Spleen (tissue), 7 donors: ENCODE data around the gene LAMC3.

Experiments
- CTCF ChIP-seq, 11 experiments: fragments of 200-600 bp in 7 of 11; fragments of 450-650 bp in 4 of 11; sonication (generic) in 4 of 11; IDR thresholded peaks in 8 of 11; conservative IDR thresholded peaks in 3 of 11; 1 replicate in 7 of 11; 2 replicates in 4 of 11; pipeline versions ENCODE4 v1.4.0 to v1.8.0; 2016 to 2021; ENCODE audit warnings: antibody characterized with exemption in 11 of 11, inconsistent platforms in 4 of 11, mild to moderate bottlenecking in 1 of 11
- POLR2A ChIP-seq, 3 donors: fragments of 450-650 bp; IDR thresholded peaks; one replicate each; pipeline ENCODE4 v1.5.1; 2017; ENCODE audit warnings: antibody characterized with exemption in 3 of 3, mild to moderate bottlenecking in 1 of 3
- donor health status: DM: no; HTN: no; CAD: no; lungs with moderate emphysema.
- donor health status: DM: no; HTN: no; CAD: no.
- donor health status: DM: no; HTN: no; CAD: no.

DNA sequence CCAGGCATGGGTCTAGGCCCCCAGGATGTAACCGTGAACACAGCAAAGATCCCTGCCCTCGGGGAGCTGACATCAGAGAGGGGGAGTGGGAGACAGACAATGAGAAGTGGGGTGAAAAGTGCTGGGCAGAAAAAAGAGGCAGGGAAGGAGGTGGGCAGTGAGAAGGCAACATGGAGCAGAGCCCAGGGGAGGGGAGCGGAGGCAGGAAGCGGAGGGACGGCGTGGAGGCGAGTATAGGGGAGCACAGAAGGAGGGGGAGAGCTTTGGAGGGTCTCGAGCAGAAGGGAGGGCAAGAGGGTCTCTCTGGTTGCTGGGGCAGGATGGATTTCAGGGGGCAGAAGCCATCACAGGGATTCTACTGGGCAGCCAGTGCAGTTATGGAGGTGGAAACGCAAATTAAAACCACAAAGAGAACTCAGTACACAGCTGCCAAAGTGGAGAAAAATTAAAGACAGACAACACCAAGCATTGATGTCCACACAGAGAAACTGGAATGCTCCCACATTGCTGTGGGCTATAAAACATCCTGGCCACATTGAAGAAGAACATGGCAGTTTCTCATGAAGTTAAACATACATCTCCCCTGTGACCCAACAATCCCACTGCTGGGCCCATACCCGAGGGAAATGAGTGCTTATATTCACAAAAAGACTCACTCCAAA, 21.1 kb upstream of the LAMC3 start:
- TF ChIP-seq POLR2A (IDR thresholded peaks at IDR 0.05) (no peak), CTCF (IDR thresholded peaks at IDR 0.05 in 8 of 11, conservative IDR thresholded peaks at IDR 0.05 in 3 of 11) (no peak)
